RWPE2 (cell line): ENCODE measurements around the gene GOLGA8N.

ENCODE experiments used
- ATAC-seq: fragments of 200-7000 bp; cut with Tn5 transposase; 3 replicates; pipeline ENCODE4 v1.9.1; 2021; ENCODE audit warnings: low read depth
- DNase-seq: peaks from one replicate; pipeline ENCODE4 v3.0.0-alpha.2; 2020; ENCODE audit warnings: low spot score
- H3K27ac ChIP-seq: fragments of 450-650 bp; 2 replicates; pipeline ENCODE4 v1.5.1; 2017; ENCODE audit warnings: mild to moderate bottlenecking; ENCODE audit not compliant: poor library complexity, severe bottlenecking
- H3K27me3 ChIP-seq: fragments of 250-450 bp; sonication (Bioruptor Pico); 2 replicates; pipeline ENCODE4 v1.5.1; 2021; ENCODE audit warnings: mild to moderate bottlenecking, moderate library complexity; ENCODE audit not compliant: insufficient read depth, poor library complexity, severe bottlenecking
- H3K36me3 ChIP-seq: fragments of 250-450 bp; sonication (Bioruptor Pico); 2 replicates; pipeline ENCODE4 v1.5.1; 2020; ENCODE audit warnings: low read depth, mild to moderate bottlenecking, moderate library complexity
- H3K4me1 ChIP-seq: fragments of 250-450 bp; sonication (Bioruptor Pico); 2 replicates; pipeline ENCODE4 v1.5.1; 2021; ENCODE audit warnings: mild to moderate bottlenecking, moderate library complexity; ENCODE audit not compliant: insufficient read depth, poor library complexity, severe bottlenecking
- H3K4me3 ChIP-seq: fragments of 250-450 bp; sonication (Bioruptor Pico); 2 replicates; pipeline ENCODE4 v1.5.1; 2021; ENCODE audit warnings: mild to moderate bottlenecking, moderate library complexity; ENCODE audit not compliant: severe bottlenecking
- H3K9me3 ChIP-seq: fragments of 250-450 bp; sonication (Bioruptor Pico); 2 replicates; pipeline ENCODE4 v1.5.1; 2021; ENCODE audit warnings: mild to moderate bottlenecking, moderate library complexity; ENCODE audit not compliant: severe bottlenecking
- CTCF ChIP-seq: fragments of 450-650 bp; IDR thresholded peaks from one replicate; pipeline ENCODE4 v1.5.1; 2017; ENCODE audit warnings: mild to moderate bottlenecking, moderate library complexity; ENCODE audit not compliant: poor library complexity, severe bottlenecking

GOLGA8N gene

GRCh38 chr15:32646291-32646690 lies 53.0 kb downstream of the GOLGA8N start:
- Histone ChIP-seq H3K36me3 (0 out of 2 replicates have a peak, but pooled peaks cover 3% of the 10 kb centered on the region), H3K4me3 (no peak overlapping the region), H3K27me3 (no peaks in the 10 kb centered on the region), H3K9me3 (no peaks in the 10 kb centered on the region), H3K4me1 (peaks cover 16% of the 10 kb centered on the region), H3K27ac (no peak overlapping the region)
- DNase-seq (no peak), ATAC-seq (no peak)
- TF ChIP-seq CTCF = no peak

- no peaks in the 10 kb centered on the region for H3K9me3 ChIP-seq
- TF ChIP-seq CTCF = peak; percentile 59
- DNase-seq (no peak), ATAC-seq (0 out of 3 replicates have a peak, but pooled peaks have one; percentile 25)
- H3K4me1 ChIP-seq = peaks cover 20% of the 10 kb centered on the region
- H3K4me3 ChIP-seq = no peak overlapping the region
- no peaks in the 10 kb centered on the region for H3K27me3 ChIP-seq
- H3K36me3 ChIP-seq = 0 out of 2 replicates have a peak, but pooled peaks cover 3% of the 10 kb centered on the region
- no peak overlapping the region for H3K27ac ChIP-seq
Observed at GRCh38 chr15:32649342-32649741, 56.1 kb downstream of the GOLGA8N start.

- DNase-seq (no peak), ATAC-seq (peak; percentile 85)
- H3K4me1 ChIP-seq = peaks cover 12% of the 10 kb centered on the region
- H3K27ac ChIP-seq = no peak overlapping the region
- H3K4me3 ChIP-seq = no peak overlapping the region
- H3K36me3 ChIP-seq = 0 out of 2 replicates have a peak, but pooled peaks cover 3% of the 10 kb centered on the region
- TF ChIP-seq CTCF = peak; percentile 99
- H3K9me3 ChIP-seq = no peaks in the 10 kb centered on the region
- no peaks in the 10 kb centered on the region for H3K27me3 ChIP-seq
Observed at GRCh38 chr15:32651229-32651837, 58.1 kb downstream of the GOLGA8N start.

DNA sequence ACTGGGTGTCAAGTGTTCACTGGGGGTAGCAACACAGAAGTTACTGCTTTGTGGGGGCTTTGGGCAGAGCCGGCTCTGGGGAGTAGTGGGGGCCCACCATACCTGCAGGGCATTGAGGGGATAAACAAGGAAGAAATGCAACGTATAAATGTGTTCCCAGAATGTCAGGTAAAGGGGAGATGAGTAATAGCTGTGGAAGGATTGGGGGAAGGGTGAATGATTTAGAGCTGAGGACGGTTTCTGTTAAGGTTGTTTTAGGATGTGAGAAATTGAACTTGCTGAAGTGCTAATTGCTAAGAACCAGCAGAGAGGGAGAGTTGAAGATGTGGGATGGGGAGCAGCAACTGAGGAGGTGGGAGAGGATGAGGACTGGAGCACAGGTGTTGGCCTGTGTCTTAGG lies 58.9 kb downstream of the GOLGA8N start:
- 0 out of 2 replicates have a peak, but pooled peaks cover 1% of the 10 kb centered on the region for H3K36me3 ChIP-seq
- H3K9me3 ChIP-seq = no peaks in the 10 kb centered on the region
- H3K27ac ChIP-seq = no peak overlapping the region
- TF ChIP-seq CTCF = no peak
- H3K27me3 ChIP-seq = no peaks in the 10 kb centered on the region
- DNase-seq (no peak), ATAC-seq (peak; percentile 47)
- no peak overlapping the region for H3K4me3 ChIP-seq
- H3K4me1 ChIP-seq = peaks cover 13% of the 10 kb centered on the region

- DNase-seq (no peak), ATAC-seq (no peak)
Observed at GRCh38 chr15:32656091-32656490, 62.8 kb downstream of the GOLGA8N start.

More at GRCh38 chr15:32656091-32656490, 62.8 kb downstream of the GOLGA8N start:
- no peaks in the 10 kb centered on the region for H3K27me3 ChIP-seq
- H3K27ac ChIP-seq = no peak overlapping the region
- H3K4me1 ChIP-seq = peaks cover 37% of the 10 kb centered on the region
- H3K9me3 ChIP-seq = no peaks in the 10 kb centered on the region
- H3K4me3 ChIP-seq = no peak overlapping the region
- no peaks in the 10 kb centered on the region for H3K36me3 ChIP-seq
- TF ChIP-seq CTCF = no peak
